GM18498 (cell line): ENCODE measurements around the gene SULF2.

Experiments
- ATAC-seq: cut with Tn5 transposase; IDR thresholded peaks from one replicate; pipeline ENCODE4 v1.9.1; 2021; ENCODE audit warnings: mild to moderate bottlenecking, moderate library complexity; ENCODE audit not compliant: unreplicated experiment

The SULF2 gene

GRCh38 chr20:47785854-47786764 lies 828 bp upstream of the SULF2 start:
- no peak for ATAC-seq

GRCh38 chr20:47784599-47785310 lies 526 bp downstream of the SULF2 start:
- no peak for ATAC-seq

DNA sequence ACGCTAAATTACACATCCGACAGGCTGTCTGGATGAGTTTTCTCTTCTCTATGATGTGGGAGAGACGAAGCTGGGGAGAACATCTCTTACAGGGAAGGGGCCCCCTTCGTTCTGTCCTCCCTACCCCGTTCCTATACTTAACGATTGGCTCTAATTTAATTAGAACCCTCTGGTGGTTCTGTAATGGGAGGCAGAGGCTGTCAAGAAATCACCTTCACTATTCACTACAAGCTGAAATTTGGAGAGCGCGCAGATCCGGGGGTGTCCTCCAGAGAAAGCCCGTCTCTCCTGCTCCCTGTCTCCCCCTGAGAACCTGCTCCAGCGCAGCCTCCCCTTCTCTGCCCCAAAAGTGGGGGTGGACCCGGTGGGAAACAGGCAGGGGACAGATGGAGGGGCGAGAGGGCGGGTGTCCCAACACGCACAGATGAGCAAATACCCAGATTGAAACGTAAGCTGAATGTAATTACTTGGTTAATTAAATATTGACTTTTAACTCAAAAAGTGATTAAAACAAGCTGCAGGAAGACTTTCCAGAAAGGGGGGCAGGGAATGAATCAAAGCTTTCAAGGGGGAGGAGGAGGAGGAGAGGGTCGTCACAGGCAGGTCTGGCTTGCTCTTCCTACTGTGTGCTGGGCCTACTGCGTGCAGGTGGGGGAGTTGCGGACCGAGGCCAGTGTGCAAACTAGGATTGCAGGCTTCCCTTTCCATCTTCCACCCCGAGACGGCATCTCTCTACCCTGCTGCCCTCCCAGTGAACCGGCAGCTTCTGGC lies 1.3 kb downstream of the SULF2 start:
- no peak for ATAC-seq

DNA sequence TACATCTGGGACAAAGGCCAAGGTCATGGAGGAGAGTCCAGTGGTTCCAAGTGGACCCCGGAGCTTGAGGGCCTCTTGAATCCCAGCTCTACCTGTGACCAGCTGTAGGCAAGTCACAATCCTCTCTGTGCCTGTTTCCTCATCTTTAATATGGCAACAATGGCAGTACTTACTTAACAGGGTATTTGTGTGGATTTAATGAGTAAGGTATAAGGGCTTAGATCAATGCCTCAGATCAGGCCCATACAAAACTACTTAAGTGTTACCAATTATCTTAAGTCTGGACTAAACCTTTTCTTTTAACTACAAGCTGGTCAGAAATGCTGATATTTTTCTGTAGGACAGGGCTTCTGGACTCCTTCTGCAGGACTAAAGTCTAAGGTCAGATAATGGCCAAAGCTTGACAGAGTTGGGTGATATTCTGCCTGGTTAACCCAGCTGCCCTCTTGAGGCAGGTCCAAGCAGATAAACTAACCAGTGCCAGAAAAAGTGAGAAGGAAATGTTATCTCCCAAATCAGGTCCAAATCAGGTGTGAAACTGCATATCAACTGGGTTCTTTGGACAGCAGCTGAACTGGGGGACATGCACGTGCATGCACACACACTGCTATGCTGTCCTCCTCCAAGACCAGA lies 2.2 kb downstream of the SULF2 start:
- ATAC-seq: no peak

DNA sequence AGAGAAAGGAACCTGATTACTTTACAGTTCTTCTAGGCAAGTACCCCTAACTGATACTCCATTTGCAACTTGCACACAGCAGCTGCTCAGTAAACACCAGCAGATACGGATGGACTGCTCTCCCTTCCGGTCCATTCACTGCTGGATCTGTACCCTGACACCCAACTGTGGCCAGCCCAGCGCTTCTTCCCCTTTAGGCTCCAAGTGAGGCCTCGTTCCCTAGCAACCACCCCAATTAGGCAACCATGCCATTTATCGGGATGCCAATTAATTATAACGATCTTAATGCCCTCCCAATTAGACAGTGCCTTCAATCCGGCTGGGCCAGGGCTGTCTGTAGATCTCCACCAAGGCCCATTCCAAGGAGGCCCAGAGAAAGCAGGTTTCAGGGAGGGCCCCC lies 3.2 kb downstream of the SULF2 start:
- no peak for ATAC-seq

GRCh38 chr20:47781632-47782031 lies 3.6 kb downstream of the SULF2 start:
- no peak for ATAC-seq

GRCh38 chr20:47780720-47781389 lies 4.4 kb downstream of the SULF2 start:
- no peak for ATAC-seq

DNA sequence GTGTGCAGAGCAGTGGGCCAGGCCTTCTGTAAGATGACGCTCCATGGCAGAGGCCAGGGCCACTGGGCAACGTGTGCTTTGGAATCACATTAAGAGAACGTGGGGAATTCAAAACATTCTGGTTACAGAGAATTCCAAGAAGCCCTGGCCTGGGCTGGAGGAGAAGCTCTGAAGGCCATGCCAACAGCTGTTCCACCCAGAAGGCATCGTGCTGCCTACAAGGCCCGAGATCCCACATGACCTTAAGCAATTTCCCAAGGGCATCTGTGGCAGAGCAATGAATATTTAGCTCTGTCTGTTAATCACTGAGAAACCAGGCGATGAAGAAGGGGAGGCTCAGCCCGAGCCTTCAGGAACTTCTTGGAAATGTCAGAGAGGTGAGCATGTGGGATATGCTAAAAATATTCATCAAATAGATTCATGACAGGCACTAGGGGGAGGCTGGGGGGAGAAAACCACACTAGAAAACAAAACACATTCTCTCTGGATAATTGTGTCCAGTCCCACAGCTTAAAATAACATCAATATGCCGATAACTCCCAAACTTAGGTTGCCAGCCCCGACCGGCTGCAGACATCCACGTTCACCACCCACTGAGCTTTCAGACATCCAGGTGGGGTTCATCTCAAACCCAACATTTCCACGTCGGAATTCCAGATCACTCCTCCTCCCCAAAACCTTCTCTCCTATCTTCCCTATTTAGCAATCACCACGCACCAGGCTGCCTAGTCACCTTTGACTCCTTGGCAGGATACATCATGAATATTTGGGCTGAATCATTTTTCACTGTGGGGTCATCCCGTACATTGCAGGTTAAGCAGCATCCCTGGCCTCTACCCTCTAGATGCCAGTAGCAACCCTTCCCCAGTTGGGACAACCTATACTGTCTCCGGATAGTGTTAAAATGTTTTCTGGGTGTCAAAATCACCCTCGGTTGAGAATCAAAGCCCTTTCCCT lies 6.6 kb downstream of the SULF2 start:
- ATAC-seq: no peak

- no peak for ATAC-seq
These were observed 8.1 kb downstream of the SULF2 start for GRCh38 chr20:47777220-47777619.

DNA sequence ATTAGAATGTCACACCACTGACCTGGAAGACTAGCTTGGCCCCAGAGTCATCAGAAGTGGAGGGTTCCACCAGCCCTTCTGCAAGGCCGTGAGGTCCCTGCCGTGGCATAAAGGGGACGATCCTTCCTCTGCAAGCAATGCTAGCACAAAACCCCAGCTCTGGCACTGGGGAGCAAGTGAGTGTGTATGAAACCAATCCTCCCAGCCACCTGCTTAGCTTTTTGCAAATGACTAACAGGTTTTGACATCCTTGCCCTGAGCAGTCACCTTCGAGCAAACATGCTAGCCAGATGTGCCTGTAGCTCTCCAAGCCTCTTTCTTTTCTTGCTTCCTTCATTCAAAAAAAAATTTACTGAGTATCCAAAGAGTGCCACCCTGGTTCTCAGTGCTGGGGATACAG lies 8.6 kb downstream of the SULF2 start:
- ATAC-seq: no peak

GRCh38 chr20:47775841-47776240 lies 9.4 kb downstream of the SULF2 start:
- no peak for ATAC-seq

GRCh38 chr20:47775039-47775438 lies 10.2 kb downstream of the SULF2 start:
- no peak for ATAC-seq

GRCh38 chr20:47774131-47774777 lies 11.0 kb downstream of the SULF2 start:
- ATAC-seq: no peak

- no peak for ATAC-seq
These were observed 11.9 kb downstream of the SULF2 start for GRCh38 chr20:47773371-47773786.

DNA sequence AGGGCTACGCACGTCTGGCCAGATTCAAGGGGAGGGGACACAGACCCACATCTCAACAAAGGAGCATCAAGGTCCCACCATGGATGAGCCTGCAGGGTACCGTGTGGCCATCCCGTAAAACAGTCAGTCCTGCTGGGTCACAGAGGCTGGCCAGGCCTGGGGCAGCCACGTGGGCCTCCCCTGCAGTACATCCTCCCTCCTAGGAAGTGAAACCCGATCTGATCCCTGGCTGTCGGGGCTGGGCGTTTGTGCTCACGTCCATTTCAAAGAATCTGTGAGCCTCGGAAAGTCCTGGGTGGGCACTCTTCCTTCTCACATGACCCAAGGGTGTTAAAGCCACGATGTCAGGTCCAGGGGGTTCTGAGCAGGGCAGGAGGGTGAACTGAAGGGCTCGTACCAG lies 14.3 kb downstream of the SULF2 start:
- no peak for ATAC-seq

DNA sequence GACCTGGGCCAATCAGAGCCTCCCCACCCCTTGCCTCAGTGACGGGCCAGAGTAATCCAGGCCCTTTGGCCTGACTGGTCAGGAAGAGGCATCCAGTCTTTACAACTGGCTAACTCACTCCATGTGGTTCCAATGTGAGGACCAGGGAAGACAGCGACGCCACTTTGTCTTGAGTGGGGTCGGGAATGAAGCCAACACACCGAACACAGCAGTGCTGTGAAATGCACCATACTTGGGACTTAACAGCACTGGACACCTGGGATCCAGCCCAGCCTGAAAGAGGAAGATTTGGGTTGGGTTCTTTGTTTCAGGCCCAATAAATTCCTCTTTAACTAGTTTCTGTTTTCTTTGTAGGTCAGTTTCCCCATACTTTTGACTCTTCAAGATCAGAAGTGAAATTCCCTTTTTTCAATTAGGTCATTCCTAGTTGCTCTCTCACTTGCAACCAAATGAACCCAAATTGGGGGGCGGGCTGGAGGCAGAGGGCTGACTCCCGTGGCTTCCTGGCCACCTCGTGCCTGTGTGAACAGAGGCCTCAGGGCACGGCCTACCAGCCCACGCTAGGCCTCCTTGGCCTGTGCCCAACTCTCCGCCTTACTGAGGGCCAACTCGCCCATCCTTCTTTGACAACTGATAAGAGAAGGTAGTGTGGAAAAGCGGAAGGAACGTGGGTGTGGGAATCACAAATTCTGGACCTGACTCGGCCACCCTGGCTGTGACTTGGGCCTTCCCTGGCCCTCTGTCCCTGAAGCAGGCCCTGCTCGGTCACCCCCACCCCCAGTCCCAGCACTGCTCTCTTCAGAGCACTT lies 17.1 kb downstream of the SULF2 start:
- no peak for ATAC-seq

- ATAC-seq: no peak
These were observed 19.3 kb downstream of the SULF2 start for GRCh38 chr20:47765691-47766594.
